ENCODE results near the gene OR8B4.
"Not testable (repeated sequence)": the region's sequence is repeated elsewhere in the genome, so short reads cannot be mapped to it uniquely, and the experiment has no call there.

The OR8B4 gene

GRCh38 chr11:124424384-124424921 is at the start of gene OR8B4:
TSS of gene OR8B4 (minus strand) at chr11:124424871. CDS start at chr11:124424871, 0 bp downstream.
- Histone ChIP-seq H3K4me2 (no peak within 1 kb of the TSS), H3K36me3 (no peaks in the 10 kb centered on the region), H3K9ac (no peak within 1 kb of the TSS), H3K4me3 (no peak within 1 kb of the TSS), H3K9me3 (peaks cover under 1% of the 10 kb centered on the region; the same call in 1 of the 2 replicates), H3K4me1 (no peaks in the 10 kb centered on the region), H4K20me1 (no peaks in the 10 kb centered on the region), H3K27me3 (no peaks in the 10 kb centered on the region), H3K27ac (no peak within 1 kb of the TSS)
- no peak for TF ChIP-seq Cebpa-rat (IDR thresholded peaks at IDR 0.05)

- H3K27ac ChIP-seq, result no peak overlapping the region
- no peak overlapping the region for H3K4me2 ChIP-seq
- no peak overlapping the region for H3K4me3 ChIP-seq
- H3K27me3 ChIP-seq, result no peaks in the 10 kb centered on the region
- no peaks in the 10 kb centered on the region for H4K20me1 ChIP-seq
- no peaks in the 10 kb centered on the region for H3K9me3 ChIP-seq
- no peaks in the 10 kb centered on the region for H3K36me3 ChIP-seq
- no peak overlapping the region for H3K9ac ChIP-seq
- peaks cover 21% of the 10 kb centered on the region for H3K4me1 ChIP-seq
- no peak for TF ChIP-seq Cebpa-rat (IDR thresholded peaks at IDR 0.05)
These were observed 49.4 kb upstream of the OR8B4 start for GRCh38 chr11:124474079-124474478.

- H3K27me3 ChIP-seq, result no peaks in the 10 kb centered on the region
- H3K27ac ChIP-seq, result no peak overlapping the region
- H3K36me3 ChIP-seq, result no peaks in the 10 kb centered on the region
- no peaks in the 10 kb centered on the region for H4K20me1 ChIP-seq
- no peak overlapping the region for H3K4me2 ChIP-seq
- H3K9ac ChIP-seq, result no peak overlapping the region
- peaks cover 21% of the 10 kb centered on the region for H3K4me1 ChIP-seq
- TF ChIP-seq Cebpa-rat (IDR thresholded peaks at IDR 0.05), result no peak
- H3K9me3 ChIP-seq, result no peaks in the 10 kb centered on the region
- no peak overlapping the region for H3K4me3 ChIP-seq
These were observed 48.8 kb upstream of the OR8B4 start for GRCh38 chr11:124473476-124473875.

GRCh38 chr11:124470561-124471227 is 46.0 kb upstream of the OR8B4 start:
- Histone ChIP-seq H3K27ac (no peak overlapping the region), H3K9ac (no peak overlapping the region), H3K27me3 (no peaks in the 10 kb centered on the region), H3K36me3 (no peaks in the 10 kb centered on the region), H3K4me2 (peak overlapping the region; percentile 49), H3K4me3 (no peak overlapping the region), H3K9me3 (no peaks in the 10 kb centered on the region), H4K20me1 (no peaks in the 10 kb centered on the region), H3K4me1 (peaks cover 21% of the 10 kb centered on the region)
- TF ChIP-seq Cebpa-rat (IDR thresholded peaks at IDR 0.05), result no peak

- no peak overlapping the region for H3K27ac ChIP-seq
- no peak for TF ChIP-seq Cebpa-rat (IDR thresholded peaks at IDR 0.05)
- H3K4me1 ChIP-seq, result peaks cover 25% of the 10 kb centered on the region
- H3K36me3 ChIP-seq, result no peaks in the 10 kb centered on the region
- no peaks in the 10 kb centered on the region for H3K27me3 ChIP-seq
- H4K20me1 ChIP-seq, result no peaks in the 10 kb centered on the region
- H3K4me3 ChIP-seq, result no peak overlapping the region
- H3K4me2 ChIP-seq, result no peak overlapping the region
- H3K9me3 ChIP-seq, result no peaks in the 10 kb centered on the region
- H3K9ac ChIP-seq, result no peak overlapping the region
These were observed 42.8 kb upstream of the OR8B4 start for GRCh38 chr11:124467381-124467927.

- Histone ChIP-seq H3K9ac (no peak overlapping the region), H3K4me3 (no peak overlapping the region), H3K27me3 (no peaks in the 10 kb centered on the region), H3K36me3 (no peaks in the 10 kb centered on the region), H3K9me3 (no peaks in the 10 kb centered on the region), H3K4me1 (peaks cover 35% of the 10 kb centered on the region), H3K4me2 (no peak overlapping the region), H3K27ac (no peak overlapping the region), H4K20me1 (no peaks in the 10 kb centered on the region)
- no peak for TF ChIP-seq Cebpa-rat (IDR thresholded peaks at IDR 0.05)
These were observed 40.7 kb upstream of the OR8B4 start for GRCh38 chr11:124465368-124465767.

GRCh38 chr11:124463990-124464389 is 39.3 kb upstream of the OR8B4 start:
- H4K20me1 ChIP-seq, result no peaks in the 10 kb centered on the region
- no peak overlapping the region for H3K27ac ChIP-seq
- no peaks in the 10 kb centered on the region for H3K27me3 ChIP-seq
- no peaks in the 10 kb centered on the region for H3K36me3 ChIP-seq
- H3K4me1 ChIP-seq, result peaks cover 40% of the 10 kb centered on the region
- H3K9me3 ChIP-seq, result peaks cover 9% of the 10 kb centered on the region; the same call in 1 of the 2 replicates
- H3K9ac ChIP-seq, result no peak overlapping the region
- TF ChIP-seq Cebpa-rat (IDR thresholded peaks at IDR 0.05), result no peak
- no peak overlapping the region for H3K4me3 ChIP-seq
- H3K4me2 ChIP-seq, result no peak overlapping the region

GRCh38 chr11:124463324-124463723 is 38.7 kb upstream of the OR8B4 start:
- peaks cover 42% of the 10 kb centered on the region for H3K4me1 ChIP-seq
- TF ChIP-seq Cebpa-rat (IDR thresholded peaks at IDR 0.05), result no peak
- no peaks in the 10 kb centered on the region for H4K20me1 ChIP-seq
- H3K27ac ChIP-seq, result no peak overlapping the region
- H3K36me3 ChIP-seq, result no peaks in the 10 kb centered on the region
- no peak overlapping the region for H3K9ac ChIP-seq
- peaks cover 12% of the 10 kb centered on the region; the same call in 1 of the 2 replicates for H3K9me3 ChIP-seq
- H3K4me3 ChIP-seq, result no peak overlapping the region
- H3K27me3 ChIP-seq, result no peaks in the 10 kb centered on the region
- peak overlapping the region; percentile 62 for H3K4me2 ChIP-seq

- Histone ChIP-seq H3K4me3 (no peak overlapping the region), H3K36me3 (no peaks in the 10 kb centered on the region), H3K9me3 (peaks cover 12% of the 10 kb centered on the region; the same call in 1 of the 2 replicates), H3K27ac (no peak overlapping the region), H4K20me1 (no peaks in the 10 kb centered on the region), H3K4me1 (peaks cover 50% of the 10 kb centered on the region), H3K27me3 (no peaks in the 10 kb centered on the region), H3K9ac (no peak overlapping the region), H3K4me2 (peak overlapping the region; percentile 17)
- TF ChIP-seq Cebpa-rat (IDR thresholded peaks at IDR 0.05), result no peak
These were observed 35.8 kb upstream of the OR8B4 start for GRCh38 chr11:124460459-124460858.

- not testable (repeated sequence) for H4K20me1 ChIP-seq, H3K27me3 ChIP-seq, H3K9ac ChIP-seq, H3K36me3 ChIP-seq, H3K27ac ChIP-seq, H3K4me3 ChIP-seq, H3K4me2 ChIP-seq
- peaks cover 61% of the 10 kb centered on the region for H3K4me1 ChIP-seq
- H3K9me3 ChIP-seq, result peaks cover 12% of the 10 kb centered on the region; the same call in 1 of the 2 replicates
These were observed 34.7 kb upstream of the OR8B4 start for GRCh38 chr11:124459379-124459778.

Data from BLaER1 (cell line).